Measurements from ENCODE around the gene MYOC.
"Not testable (repeated sequence)": the region's sequence is repeated elsewhere in the genome, so short reads cannot be mapped to it uniquely, and the experiment has no call there.

MYOC gene

DNA sequence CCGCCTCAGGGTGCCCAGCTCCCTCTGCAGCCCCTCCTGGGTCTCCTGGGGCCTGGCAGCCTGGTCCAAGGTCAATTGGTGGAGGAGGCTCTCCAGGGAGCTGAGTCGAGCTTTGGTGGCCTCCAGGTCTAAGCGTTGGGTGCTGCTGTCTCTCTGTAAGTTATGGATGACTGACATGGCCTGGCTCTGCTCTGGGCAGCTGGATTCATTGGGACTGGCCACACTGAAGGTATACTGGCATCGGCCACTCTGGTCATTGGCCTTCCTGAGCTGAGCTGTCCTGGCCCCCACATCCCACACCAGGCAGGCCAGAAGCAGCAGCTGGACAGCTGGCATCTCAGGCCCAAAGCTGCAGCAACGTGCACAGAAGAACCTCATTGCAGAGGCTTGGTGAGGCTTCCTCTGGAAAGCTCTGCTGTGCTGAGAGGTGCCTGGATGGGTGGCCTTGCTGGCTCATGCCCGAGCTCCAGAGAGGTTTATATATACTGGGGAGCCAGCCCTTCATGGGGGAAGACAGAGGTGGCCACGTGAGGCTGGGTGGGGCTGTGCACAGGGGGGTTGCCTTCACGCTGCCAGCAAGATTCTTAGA lies at the start of gene MYOC:
Gene MYOC (minus strand): TSS at position 455 of the 589 bp plus-strand sequence. CDS start 77 bp downstream, at position 378.
- peaks cover 30% of the 10 kb centered on the region for H3K27me3 Mint-ChIP-seq (ENCODE audit: low read depth)
- no peak within 1 kb of the TSS for H3K27ac Mint-ChIP-seq
- H3K4me1 Mint-ChIP-seq (ENCODE audit: low read depth) = peaks cover 6% of the 10 kb centered on the region
- H3K9me3 Mint-ChIP-seq = no peaks in the 10 kb centered on the region
- H3K36me3 Mint-ChIP-seq (ENCODE audit: low read depth) = no peaks in the 10 kb centered on the region
- H3K4me3 Mint-ChIP-seq = no peak within 1 kb of the TSS

DNA sequence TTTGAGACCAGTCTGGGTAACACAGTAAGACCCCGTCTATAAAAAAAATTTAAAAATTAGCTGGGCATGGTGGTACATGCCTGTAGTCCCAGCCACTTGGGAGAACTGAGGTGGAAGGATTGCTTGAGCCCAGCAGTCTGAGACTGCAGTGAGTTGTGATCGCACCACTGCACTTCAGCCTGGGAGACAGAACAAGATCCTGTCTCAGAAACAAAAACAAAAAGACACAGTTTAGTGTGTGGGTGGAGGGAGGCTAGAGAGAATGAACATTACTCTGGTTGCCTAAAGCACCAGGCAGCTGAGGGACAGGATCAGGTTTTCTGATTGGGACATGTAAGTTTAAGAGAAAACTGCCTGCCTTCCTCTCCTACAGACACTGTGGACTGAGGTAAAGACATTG lies 47.0 kb upstream of the MYOC start:
- Mint-ChIP-seq H3K27ac (no peak overlapping the region), H3K4me1 (ENCODE audit: low read depth) (no peaks in the 10 kb centered on the region), H3K36me3 (ENCODE audit: low read depth) (peaks cover 24% of the 10 kb centered on the region), H3K9me3 (peaks cover 14% of the 10 kb centered on the region), H3K27me3 (ENCODE audit: low read depth) (no peaks in the 10 kb centered on the region), H3K4me3 (no peak overlapping the region)

DNA sequence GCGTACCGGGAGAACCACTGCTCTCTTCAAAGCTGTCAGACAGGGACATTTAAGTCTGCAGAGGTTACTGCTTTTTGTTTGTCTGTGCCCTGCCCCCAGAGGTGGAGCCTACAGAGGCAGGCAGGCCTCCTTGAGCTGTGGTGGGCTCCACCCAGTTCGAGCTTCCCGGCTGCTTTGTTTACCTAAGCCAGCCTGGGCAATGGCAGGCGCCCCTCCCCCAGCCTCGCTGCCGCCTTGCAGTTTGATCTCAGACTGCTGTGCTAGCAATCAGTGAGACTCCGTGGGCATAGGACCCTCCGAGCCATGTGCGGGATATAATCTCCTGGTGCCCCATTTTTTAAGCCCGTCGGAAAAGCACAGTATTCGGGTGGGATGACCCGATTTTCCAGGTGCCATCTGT lies 43.3 kb upstream of the MYOC start:
- not testable (repeated sequence) for H3K4me1 Mint-ChIP-seq (ENCODE audit: low read depth); H3K27ac Mint-ChIP-seq; H3K4me3 Mint-ChIP-seq; H3K27me3 Mint-ChIP-seq (ENCODE audit: low read depth)
- Mint-ChIP-seq H3K36me3 (ENCODE audit: low read depth) (peaks cover 13% of the 10 kb centered on the region), H3K9me3 (peaks cover 26% of the 10 kb centered on the region)

- not testable (repeated sequence) for H3K27ac Mint-ChIP-seq; H3K27me3 Mint-ChIP-seq (ENCODE audit: low read depth); H3K4me1 Mint-ChIP-seq (ENCODE audit: low read depth); H3K4me3 Mint-ChIP-seq
- Mint-ChIP-seq H3K9me3 (peaks cover 26% of the 10 kb centered on the region), H3K36me3 (ENCODE audit: low read depth) (peaks cover 10% of the 10 kb centered on the region)
These were observed 41.1 kb upstream of the MYOC start for GRCh38 chr1:171693541-171693940.

- no peaks in the 10 kb centered on the region for H3K4me1 Mint-ChIP-seq (ENCODE audit: low read depth)
- H3K27ac Mint-ChIP-seq = no peak overlapping the region
- no peak overlapping the region for H3K4me3 Mint-ChIP-seq
- H3K9me3 Mint-ChIP-seq = peaks cover 8% of the 10 kb centered on the region
- no peaks in the 10 kb centered on the region for H3K36me3 Mint-ChIP-seq (ENCODE audit: low read depth)
- H3K27me3 Mint-ChIP-seq (ENCODE audit: low read depth) = peaks cover 4% of the 10 kb centered on the region
These were observed 31.4 kb upstream of the MYOC start for GRCh38 chr1:171683870-171684269.

DNA sequence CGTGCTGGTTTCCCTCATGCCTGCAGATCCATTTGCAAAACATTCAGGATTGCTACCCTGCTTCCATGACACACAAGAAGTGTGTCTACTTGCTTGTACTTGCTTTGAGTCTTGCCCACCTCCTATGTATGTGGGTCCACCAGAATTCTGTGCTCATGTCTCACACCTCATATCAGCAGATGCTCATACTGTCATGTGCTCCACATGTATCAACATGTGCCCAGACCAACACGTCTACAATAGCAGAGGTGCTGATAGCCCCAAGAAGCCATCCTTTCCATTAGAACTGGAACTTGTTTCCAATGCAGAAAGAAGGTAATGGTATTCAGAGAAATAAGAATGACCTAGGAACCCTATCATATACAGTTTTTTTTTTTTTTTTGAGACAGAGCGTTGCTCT lies 27.9 kb upstream of the MYOC start:
- Mint-ChIP-seq H3K9me3 (no peaks in the 10 kb centered on the region), H3K27ac (no peak overlapping the region), H3K4me3 (no peak overlapping the region), H3K36me3 (ENCODE audit: low read depth) (no peaks in the 10 kb centered on the region), H3K27me3 (ENCODE audit: low read depth) (peaks cover 14% of the 10 kb centered on the region), H3K4me1 (ENCODE audit: low read depth) (no peaks in the 10 kb centered on the region)

DNA sequence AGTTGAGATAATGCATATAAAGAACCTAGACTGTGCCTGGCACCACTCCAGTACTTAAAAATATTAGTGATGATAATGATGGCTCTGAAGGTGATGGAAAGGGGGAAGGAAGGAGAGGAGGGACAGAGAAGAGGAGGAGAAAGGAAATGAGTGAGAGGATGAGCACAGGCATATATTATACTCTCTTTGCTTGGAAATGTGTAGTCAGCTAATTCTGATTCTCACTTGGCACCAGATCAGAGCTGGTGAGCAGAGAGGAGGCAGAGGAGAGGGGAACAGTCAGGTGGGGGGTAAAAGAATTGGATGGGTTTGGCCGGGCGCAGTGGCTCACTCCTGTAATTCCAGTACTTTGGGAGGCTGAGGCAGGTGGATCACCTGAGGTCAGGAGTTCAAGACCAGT lies 24.3 kb upstream of the MYOC start:
- H3K27me3 Mint-ChIP-seq (ENCODE audit: low read depth) = peaks cover 36% of the 10 kb centered on the region
- no peak overlapping the region for H3K27ac Mint-ChIP-seq
- no peaks in the 10 kb centered on the region for H3K4me1 Mint-ChIP-seq (ENCODE audit: low read depth)
- no peaks in the 10 kb centered on the region for H3K9me3 Mint-ChIP-seq
- no peak overlapping the region for H3K4me3 Mint-ChIP-seq
- no peaks in the 10 kb centered on the region for H3K36me3 Mint-ChIP-seq (ENCODE audit: low read depth)

DNA sequence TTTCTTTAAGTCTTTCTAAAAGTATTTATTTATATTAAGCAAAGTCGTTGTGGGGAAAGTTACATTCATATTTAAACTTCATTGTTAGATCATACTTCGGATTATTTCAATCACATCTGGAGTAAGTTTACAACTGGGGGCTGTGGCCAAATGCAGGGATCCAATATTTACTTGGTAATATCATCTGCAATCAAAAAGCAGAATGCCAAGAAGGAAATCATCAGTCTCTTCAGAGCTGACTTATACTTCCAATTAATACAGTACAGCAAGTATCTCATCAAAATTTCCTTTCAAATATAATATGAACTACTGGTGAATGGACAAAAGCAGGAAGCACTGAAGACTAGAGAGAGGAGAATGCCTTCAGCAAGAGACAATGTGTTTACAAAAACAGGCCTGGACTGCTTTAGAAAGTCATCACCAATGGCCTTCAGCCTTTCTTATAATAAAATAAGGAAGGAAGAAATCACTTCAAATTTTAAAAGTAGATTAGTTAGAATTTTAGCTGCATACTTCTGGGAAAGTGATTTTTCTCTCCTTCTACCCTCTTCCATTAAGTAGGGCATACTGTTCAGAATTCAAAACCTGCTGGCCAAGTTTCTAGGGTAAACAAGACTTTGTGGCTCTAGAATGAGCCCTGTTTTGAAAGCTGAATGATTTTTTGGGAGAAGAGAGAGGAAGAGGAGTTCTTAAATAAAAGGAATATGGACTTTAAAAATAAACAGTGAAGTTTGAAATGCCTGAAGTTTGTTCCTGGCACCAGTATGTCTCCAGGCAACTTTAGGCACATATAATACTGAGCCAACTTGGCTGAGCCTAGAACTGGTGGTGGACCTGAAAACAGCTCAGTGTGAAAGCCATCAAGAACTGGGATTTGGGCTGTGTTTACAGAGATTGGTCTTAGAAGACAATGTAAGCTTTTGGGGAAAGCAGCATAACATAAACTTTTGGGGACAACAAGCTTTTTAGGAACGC lies 22.2 kb upstream of the MYOC start:
- Mint-ChIP-seq H3K4me3 (no peak overlapping the region), H3K27me3 (ENCODE audit: low read depth) (peaks cover 36% of the 10 kb centered on the region), H3K36me3 (ENCODE audit: low read depth) (no peaks in the 10 kb centered on the region), H3K27ac (no peak overlapping the region), H3K9me3 (no peaks in the 10 kb centered on the region), H3K4me1 (ENCODE audit: low read depth) (no peaks in the 10 kb centered on the region)

GRCh38 chr1:171670739-171671138 lies 18.3 kb upstream of the MYOC start:
- Mint-ChIP-seq H3K4me1 (ENCODE audit: low read depth) (no peaks in the 10 kb centered on the region), H3K27ac (no peak overlapping the region), H3K27me3 (ENCODE audit: low read depth) (peaks cover 30% of the 10 kb centered on the region), H3K36me3 (ENCODE audit: low read depth) (no peaks in the 10 kb centered on the region), H3K4me3 (no peak overlapping the region), H3K9me3 (no peaks in the 10 kb centered on the region)

DNA sequence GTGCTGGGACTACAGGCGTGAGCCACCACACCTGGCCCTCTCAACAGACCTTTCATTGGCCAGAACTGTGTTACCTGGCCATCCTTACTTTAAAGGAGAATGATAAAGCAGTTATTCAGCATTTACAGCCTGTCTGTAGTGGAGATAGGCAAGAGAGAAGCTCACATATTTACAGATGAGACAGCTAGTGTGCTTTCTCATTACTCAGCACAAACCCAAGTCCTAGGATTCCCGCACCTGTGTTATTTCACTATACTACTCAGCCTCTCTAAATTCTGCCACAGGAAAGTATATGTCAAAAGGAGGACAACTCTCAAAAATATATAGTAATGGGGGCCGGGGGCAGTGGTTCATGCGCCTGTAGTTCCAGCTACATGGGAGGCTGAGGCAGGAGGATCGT lies 15.9 kb upstream of the MYOC start:
- no peaks in the 10 kb centered on the region for H3K36me3 Mint-ChIP-seq (ENCODE audit: low read depth)
- peaks cover 17% of the 10 kb centered on the region for H3K27me3 Mint-ChIP-seq (ENCODE audit: low read depth)
- no peaks in the 10 kb centered on the region for H3K9me3 Mint-ChIP-seq
- no peaks in the 10 kb centered on the region for H3K4me1 Mint-ChIP-seq (ENCODE audit: low read depth)
- no peak overlapping the region for H3K4me3 Mint-ChIP-seq
- H3K27ac Mint-ChIP-seq = no peak overlapping the region

DNA sequence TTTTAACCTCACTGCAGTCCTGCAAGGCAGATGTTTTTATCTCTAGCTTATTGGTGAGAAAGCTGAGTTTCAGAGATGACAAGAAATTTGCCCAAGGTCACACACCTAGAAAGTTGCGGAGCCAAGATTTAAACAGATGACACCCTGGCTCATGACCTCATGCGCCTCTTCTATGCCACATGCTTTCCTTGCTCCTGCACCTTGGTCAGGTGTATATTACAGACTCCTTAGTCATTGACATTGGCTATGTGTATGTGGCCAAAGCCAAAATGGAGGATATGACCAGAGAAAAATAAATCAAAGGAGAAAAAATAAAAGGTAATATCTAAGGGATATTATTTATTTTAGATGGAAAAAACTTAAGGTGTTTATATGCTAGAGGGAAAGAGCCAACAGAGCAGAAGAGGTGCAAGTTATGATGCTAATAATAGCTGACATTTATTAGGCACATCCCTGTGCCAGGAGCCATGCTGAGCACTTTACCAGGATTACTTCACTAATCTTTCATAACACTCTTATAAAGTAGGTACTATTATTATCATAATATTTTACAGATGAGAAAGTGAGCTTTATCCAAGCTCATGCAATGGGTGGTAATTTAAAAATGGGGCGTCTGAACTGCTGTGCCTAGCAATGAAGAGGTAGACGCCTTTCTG lies 13.8 kb upstream of the MYOC start:
- no peak overlapping the region for H3K27ac Mint-ChIP-seq
- peaks cover 11% of the 10 kb centered on the region for H3K27me3 Mint-ChIP-seq (ENCODE audit: low read depth)
- no peaks in the 10 kb centered on the region for H3K36me3 Mint-ChIP-seq (ENCODE audit: low read depth)
- H3K4me3 Mint-ChIP-seq = no peak overlapping the region
- no peaks in the 10 kb centered on the region for H3K9me3 Mint-ChIP-seq
- no peaks in the 10 kb centered on the region for H3K4me1 Mint-ChIP-seq (ENCODE audit: low read depth)

GRCh38 chr1:171664976-171665375 lies 12.5 kb upstream of the MYOC start:
- H3K27me3 Mint-ChIP-seq (ENCODE audit: low read depth) = peaks cover 11% of the 10 kb centered on the region
- no peaks in the 10 kb centered on the region for H3K36me3 Mint-ChIP-seq (ENCODE audit: low read depth)
- H3K9me3 Mint-ChIP-seq = no peaks in the 10 kb centered on the region
- no peak overlapping the region for H3K4me3 Mint-ChIP-seq
- no peak overlapping the region for H3K27ac Mint-ChIP-seq
- H3K4me1 Mint-ChIP-seq (ENCODE audit: low read depth) = no peaks in the 10 kb centered on the region

DNA sequence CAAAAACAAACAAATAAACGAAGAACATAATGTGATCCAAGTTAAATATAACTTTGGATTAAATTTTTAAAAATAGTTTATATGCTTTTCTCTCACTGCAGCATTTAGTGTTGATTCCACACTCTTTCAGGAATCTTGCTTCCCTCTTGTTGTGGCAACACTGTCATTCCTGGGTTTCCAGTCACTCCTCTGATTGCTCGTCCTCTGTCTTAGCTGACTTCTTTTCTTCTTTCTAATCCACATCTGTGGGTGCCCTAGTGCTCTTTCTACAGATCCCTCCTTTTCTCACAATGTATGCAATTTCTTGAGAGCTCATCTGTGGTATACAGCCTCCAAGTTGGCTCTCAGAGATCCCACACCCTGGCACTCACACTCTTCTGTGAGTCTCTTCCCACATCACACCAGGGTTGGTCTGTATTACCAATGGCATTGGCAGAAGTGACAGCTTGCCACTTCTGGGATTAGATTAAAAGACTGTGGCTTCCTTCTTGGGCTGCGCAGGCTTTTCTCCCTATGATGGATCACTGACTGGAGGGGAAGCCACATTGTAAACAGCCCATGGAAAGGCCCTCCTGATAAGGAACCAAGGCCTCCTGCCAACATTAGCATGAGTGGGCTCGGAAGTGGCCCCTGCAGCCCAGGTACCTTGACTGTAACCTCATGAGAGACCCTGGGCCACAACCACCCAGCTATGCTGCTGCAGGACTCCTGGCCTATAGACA lies 11.5 kb upstream of the MYOC start:
- Mint-ChIP-seq H3K27ac (no peak overlapping the region), H3K9me3 (no peaks in the 10 kb centered on the region), H3K4me1 (ENCODE audit: low read depth) (no peaks in the 10 kb centered on the region), H3K4me3 (no peak overlapping the region), H3K36me3 (ENCODE audit: low read depth) (no peaks in the 10 kb centered on the region), H3K27me3 (ENCODE audit: low read depth) (peaks cover 11% of the 10 kb centered on the region)

DNA sequence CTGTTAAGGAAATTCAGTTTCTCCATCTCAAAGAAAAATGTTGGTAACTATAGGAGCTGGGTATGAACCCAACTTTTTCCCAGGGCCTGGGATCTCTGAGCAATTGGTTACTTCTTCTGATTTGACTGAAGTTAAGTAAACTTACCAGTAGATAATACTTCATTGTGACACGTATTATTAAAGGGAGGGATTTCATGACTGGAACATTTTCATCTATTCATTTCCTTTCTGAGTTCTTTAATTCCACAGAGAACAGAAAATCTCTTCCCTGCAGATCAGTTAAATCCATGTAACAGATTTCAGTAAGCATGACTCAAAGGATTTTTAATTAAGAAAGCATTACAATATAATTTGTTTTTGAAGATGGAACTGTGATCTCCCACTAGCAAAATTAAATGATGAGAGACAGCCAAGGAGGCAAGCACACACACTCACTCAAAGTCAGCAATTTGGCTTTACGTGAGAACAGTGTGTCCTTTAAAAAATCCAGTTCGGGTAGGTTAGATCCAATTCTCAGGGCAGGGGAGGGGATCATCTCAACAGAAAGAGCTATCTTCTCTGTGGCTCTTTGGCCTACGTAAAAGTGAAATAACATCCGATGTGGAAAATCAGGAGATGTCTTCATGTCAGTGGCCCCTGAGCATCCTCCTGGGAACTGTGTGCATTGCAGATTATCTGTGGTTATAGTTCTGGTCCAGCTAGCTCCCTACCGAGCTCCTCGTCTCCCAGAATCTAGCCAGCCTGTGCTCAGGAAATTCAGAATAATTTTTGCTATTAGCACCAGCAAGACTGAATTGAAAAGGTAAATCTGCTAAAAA lies 10.8 kb upstream of the MYOC start:
- no peaks in the 10 kb centered on the region for H3K9me3 Mint-ChIP-seq
- H3K4me1 Mint-ChIP-seq (ENCODE audit: low read depth) = no peaks in the 10 kb centered on the region
- no peak overlapping the region for H3K27ac Mint-ChIP-seq
- H3K4me3 Mint-ChIP-seq = no peak overlapping the region
- no peaks in the 10 kb centered on the region for H3K36me3 Mint-ChIP-seq (ENCODE audit: low read depth)
- H3K27me3 Mint-ChIP-seq (ENCODE audit: low read depth) = peaks cover 11% of the 10 kb centered on the region

Measured in T-helper 1 cell treated with Interleukin-12 subunit alpha and Interleukin-12 subunit beta and Interleukin-4 antibody, amounts not matched to agents 30 μg/mL and 1 μg/mL, for 36 hours (primary cell).